Panc1 (cell line): ENCODE measurements around the gene RNASET2. TPM values are rescaled to one million over a fixed set of nuclear protein-coding genes. Genes with fewer than 3 reads are reported as not detected.

Source experiments
- ATAC-seq: fragments of 200-7000 bp; cut with Tn5 transposase; 2 replicates; pipeline ENCODE4 v1.9.1; 2020; ENCODE audit warnings: mild to moderate bottlenecking, moderate library complexity
- BruUV-seq: library from RNA; stranded (reverse); fragments of 400-500 nt; replicated peaks from 2 replicates; lab custom pipeline; 2021; lab: Mats Ljungman, UMichigan
- CTCF ChIA-PET: fragments of 300-600 bp; sonication (Branson Sonifier 250); formaldehyde crosslinking; loops from one replicate; lab custom pipeline; 2022; ENCODE audit warnings: antibody characterized with exemption; lab: Charles Lee
- POLR2A ChIA-PET: fragments of 300-600 bp; sonication (Branson Sonifier 250); formaldehyde crosslinking; loops from one replicate; lab custom pipeline; 2022; ENCODE audit warnings: antibody characterized with exemption; lab: Charles Lee
- DNase-seq: peaks from one replicate; pipeline ENCODE4 v3.0.0-alpha.2; 2010; ENCODE audit warnings: low read depth, low spot score
- H3K27ac ChIP-seq: 2 replicates; pipeline ENCODE4 v1.5.1; 2011; ENCODE audit warnings: mild to moderate bottlenecking, low read length, inconsistent platforms
- H3K27me3 ChIP-seq: fragments of 200-500 bp; sonication (Bioruptor generic); 2 replicates; pipeline ENCODE4 v1.6.0; 2014; ENCODE audit warnings: low read length, inconsistent platforms; ENCODE audit not compliant: control insufficient read depth, insufficient read depth
- H3K36me3 ChIP-seq: fragments of 200-500 bp; sonication (Bioruptor generic); 2 replicates; pipeline ENCODE4 v1.5.1; 2014; ENCODE audit warnings: inconsistent platforms, mild to moderate bottlenecking, low read length, moderate library complexity; ENCODE audit not compliant: control insufficient read depth, insufficient read depth
- H3K4me1 ChIP-seq: 2 replicates; pipeline ENCODE4 v1.5.1; 2011; ENCODE audit warnings: inconsistent platforms, mild to moderate bottlenecking, low read length, moderate library complexity; ENCODE audit not compliant: control insufficient read depth, insufficient read depth
- H3K4me3 ChIP-seq, 2 experiments: 2 replicates each; pipeline ENCODE4 v1.5.1; 2011 to 2012; ENCODE audit warnings: low read depth in 2 of 2, low read length in 2 of 2, mild to moderate bottlenecking in 2 of 2, inconsistent platforms in 1 of 2, moderate library complexity in 1 of 2
- H3K9me3 ChIP-seq: fragments of 200-500 bp; sonication (Bioruptor generic); 2 replicates; pipeline ENCODE4 v1.5.1; 2014; ENCODE audit warnings: low read depth, mild to moderate bottlenecking, inconsistent platforms, low read length, moderate library complexity; ENCODE audit not compliant: control insufficient read depth, insufficient read depth
- POLR2AphosphoS5 ChIP-seq: IDR thresholded peaks from 2 replicates; pipeline ENCODE4 v1.6.1; 2012; ENCODE audit warnings: mild to moderate bottlenecking, low read depth, low read length, moderate library complexity
- SIN3A ChIP-seq: IDR thresholded peaks from 2 replicates; pipeline ENCODE4 v1.6.1; 2012; ENCODE audit warnings: low read depth, mild to moderate bottlenecking, low read length, moderate library complexity, borderline replicate concordance; ENCODE audit not compliant: insufficient read depth
- TCF7L2 ChIP-seq: IDR thresholded peaks from 2 replicates; pipeline ENCODE4 v1.6.1; 2011; ENCODE audit warnings: mild to moderate bottlenecking, low read depth, low read length, inconsistent platforms
- in situ Hi-C: cut with HindIII; loops from 2 replicates; pipeline ENCODE4 v1.10.0; 2016; ENCODE audit warnings: low sequenced_read_pairs, low pct_unique_long_range_greater_than_20kb
- intact Hi-C: fragments of 100-400 bp; cut with micrococcal nuclease; formaldehyde crosslinking; loops from one replicate; pipeline ENCODE4 v1.10.0; 2022; ENCODE audit not compliant: unreplicated experiment
- total RNA-seq: library from RNA; stranded (reverse); gene quantifications from one replicate; pipeline ENCODE4 v1.2.1, GENCODE V29; 2021; ENCODE audit not compliant: unreplicated experiment
- TF ChIP-seq, protein P1 (sequence below), 2 experiments: IDR thresholded peaks; 2 replicates each; pipeline ENCODE4 v1.6.1; 2011 to 2012; ENCODE audit warnings: low read depth in 2 of 2, control low read depth in 1 of 2, low read length in 1 of 2, mild to moderate bottlenecking in 1 of 2, moderate library complexity in 1 of 2; ENCODE audit not compliant: insufficient read depth in 1 of 2
- TF ChIP-seq, protein P2 (sequence below): fragments of 450-650 bp; IDR thresholded peaks from 2 replicates; pipeline ENCODE4 v1.5.1; 2017; ENCODE audit warnings: mild to moderate bottlenecking

Gene RNASET2
- total RNA-seq, 1 experiment from 2014 or later = 9.7 TPM

DNA sequence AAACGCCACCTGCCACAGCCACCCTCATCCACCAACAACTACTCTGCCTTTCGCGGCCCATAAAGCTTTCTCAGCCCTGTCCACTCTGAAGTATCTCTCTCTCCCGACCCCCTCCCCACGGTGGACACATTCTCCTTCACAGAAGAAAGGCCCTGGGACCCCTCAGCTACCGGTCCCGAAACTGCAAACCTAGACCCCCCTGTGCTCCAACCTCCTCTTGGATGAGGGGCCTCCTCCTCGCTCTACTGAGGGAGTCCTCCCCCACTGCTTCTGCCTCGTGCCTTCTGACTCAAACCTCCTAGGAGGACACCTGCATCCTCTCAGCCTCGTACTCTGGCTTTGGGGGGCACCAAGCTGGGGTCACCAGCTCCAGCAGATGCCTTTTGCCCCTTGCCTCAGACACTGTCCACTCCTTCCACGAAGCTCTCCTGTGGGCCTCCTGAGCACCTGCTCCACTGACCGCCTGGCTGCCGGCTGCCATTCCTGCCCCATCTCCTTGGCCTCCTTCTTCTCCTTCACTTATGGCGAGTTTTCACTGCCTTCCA lies 24.9 kb downstream of the RNASET2 start:
- DNase-seq (no peak), ATAC-seq (no peak)
- no peaks in the 10 kb centered on the region for H3K36me3 ChIP-seq
- TF ChIP-seq SIN3A (no peak), TCF7L2 (no peak), POLR2AphosphoS5 (no peak)
- TF ChIP-seq, protein P1, sequence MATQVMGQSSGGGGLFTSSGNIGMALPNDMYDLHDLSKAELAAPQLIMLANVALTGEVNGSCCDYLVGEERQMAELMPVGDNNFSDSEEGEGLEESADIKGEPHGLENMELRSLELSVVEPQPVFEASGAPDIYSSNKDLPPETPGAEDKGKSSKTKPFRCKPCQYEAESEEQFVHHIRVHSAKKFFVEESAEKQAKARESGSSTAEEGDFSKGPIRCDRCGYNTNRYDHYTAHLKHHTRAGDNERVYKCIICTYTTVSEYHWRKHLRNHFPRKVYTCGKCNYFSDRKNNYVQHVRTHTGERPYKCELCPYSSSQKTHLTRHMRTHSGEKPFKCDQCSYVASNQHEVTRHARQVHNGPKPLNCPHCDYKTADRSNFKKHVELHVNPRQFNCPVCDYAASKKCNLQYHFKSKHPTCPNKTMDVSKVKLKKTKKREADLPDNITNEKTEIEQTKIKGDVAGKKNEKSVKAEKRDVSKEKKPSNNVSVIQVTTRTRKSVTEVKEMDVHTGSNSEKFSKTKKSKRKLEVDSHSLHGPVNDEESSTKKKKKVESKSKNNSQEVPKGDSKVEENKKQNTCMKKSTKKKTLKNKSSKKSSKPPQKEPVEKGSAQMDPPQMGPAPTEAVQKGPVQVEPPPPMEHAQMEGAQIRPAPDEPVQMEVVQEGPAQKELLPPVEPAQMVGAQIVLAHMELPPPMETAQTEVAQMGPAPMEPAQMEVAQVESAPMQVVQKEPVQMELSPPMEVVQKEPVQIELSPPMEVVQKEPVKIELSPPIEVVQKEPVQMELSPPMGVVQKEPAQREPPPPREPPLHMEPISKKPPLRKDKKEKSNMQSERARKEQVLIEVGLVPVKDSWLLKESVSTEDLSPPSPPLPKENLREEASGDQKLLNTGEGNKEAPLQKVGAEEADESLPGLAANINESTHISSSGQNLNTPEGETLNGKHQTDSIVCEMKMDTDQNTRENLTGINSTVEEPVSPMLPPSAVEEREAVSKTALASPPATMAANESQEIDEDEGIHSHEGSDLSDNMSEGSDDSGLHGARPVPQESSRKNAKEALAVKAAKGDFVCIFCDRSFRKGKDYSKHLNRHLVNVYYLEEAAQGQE (IDR thresholded peaks at IDR 0.05; ENCODE audit: insufficient read depth in 1 of 2, low read depth in 2 of 2, low read length in 1 of 2) = no peak
- TF ChIP-seq, protein P2, sequence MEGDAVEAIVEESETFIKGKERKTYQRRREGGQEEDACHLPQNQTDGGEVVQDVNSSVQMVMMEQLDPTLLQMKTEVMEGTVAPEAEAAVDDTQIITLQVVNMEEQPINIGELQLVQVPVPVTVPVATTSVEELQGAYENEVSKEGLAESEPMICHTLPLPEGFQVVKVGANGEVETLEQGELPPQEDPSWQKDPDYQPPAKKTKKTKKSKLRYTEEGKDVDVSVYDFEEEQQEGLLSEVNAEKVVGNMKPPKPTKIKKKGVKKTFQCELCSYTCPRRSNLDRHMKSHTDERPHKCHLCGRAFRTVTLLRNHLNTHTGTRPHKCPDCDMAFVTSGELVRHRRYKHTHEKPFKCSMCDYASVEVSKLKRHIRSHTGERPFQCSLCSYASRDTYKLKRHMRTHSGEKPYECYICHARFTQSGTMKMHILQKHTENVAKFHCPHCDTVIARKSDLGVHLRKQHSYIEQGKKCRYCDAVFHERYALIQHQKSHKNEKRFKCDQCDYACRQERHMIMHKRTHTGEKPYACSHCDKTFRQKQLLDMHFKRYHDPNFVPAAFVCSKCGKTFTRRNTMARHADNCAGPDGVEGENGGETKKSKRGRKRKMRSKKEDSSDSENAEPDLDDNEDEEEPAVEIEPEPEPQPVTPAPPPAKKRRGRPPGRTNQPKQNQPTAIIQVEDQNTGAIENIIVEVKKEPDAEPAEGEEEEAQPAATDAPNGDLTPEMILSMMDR = no peak
- H3K27me3 ChIP-seq = no peaks in the 10 kb centered on the region
- H3K4me3 ChIP-seq = no peak overlapping the region
- H3K9me3 ChIP-seq = no peaks in the 10 kb centered on the region
- H3K27ac ChIP-seq = no peak overlapping the region
- POLR2A ChIA-PET = no interaction called here
- CTCF ChIA-PET = no interaction called here
- no TSS peak for BruUV-seq
- no peaks in the 10 kb centered on the region for H3K4me1 ChIP-seq
- in situ Hi-C loops (no loop called here), intact Hi-C loops (no loop called here)

DNA sequence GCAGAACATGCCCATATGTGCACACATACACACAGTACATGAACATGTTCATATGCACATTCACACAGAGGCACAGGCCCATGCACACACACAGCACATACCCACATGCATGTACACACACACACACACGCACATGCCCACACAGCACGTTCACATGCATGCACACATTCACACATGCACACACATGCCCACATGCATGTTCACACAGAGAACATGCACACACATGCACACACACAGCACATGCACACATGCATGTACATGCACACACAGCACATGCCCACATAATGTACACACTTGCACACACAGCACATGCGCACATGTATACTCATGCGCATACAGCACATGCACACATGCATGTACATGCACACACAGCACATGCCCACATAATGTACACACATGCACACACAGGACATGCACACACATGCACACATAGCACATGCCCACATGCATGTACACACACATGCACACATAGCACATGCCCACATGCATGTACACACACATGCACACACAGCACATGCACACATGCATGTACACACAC lies 25.9 kb downstream of the RNASET2 start:
- intact Hi-C loops = no loop called here
- Histone ChIP-seq H3K27me3 (no peaks in the 10 kb centered on the region), H3K9me3 (no peaks in the 10 kb centered on the region), H3K4me3 (no peak overlapping the region), H3K36me3 (no peaks in the 10 kb centered on the region), H3K4me1 (no peaks in the 10 kb centered on the region), H3K27ac (no peak overlapping the region)
- in situ Hi-C loops = no loop called here
- TF ChIP-seq, protein P1 (IDR thresholded peaks at IDR 0.05; ENCODE audit: insufficient read depth in 1 of 2, low read depth in 2 of 2, low read length in 1 of 2) = no peak
- TF ChIP-seq POLR2AphosphoS5 = no peak
- no peak for TF ChIP-seq TCF7L2
- TF ChIP-seq, protein P2 = no peak
- ATAC-seq = no peak
- no TSS peak for BruUV-seq
- CTCF ChIA-PET = no interaction called here
- POLR2A ChIA-PET = no interaction called here
- no peak for DNase-seq
